Liver (tissue), 9 donors: ENCODE data around the gene PTPN14. TPM values are rescaled to one million over a fixed set of nuclear protein-coding genes. Genes with fewer than 3 reads are reported as not detected.
"Not testable (repeated sequence)": the region's sequence is repeated elsewhere in the genome, so short reads cannot be mapped to it uniquely, and the experiment has no call there.

Source experiments
- DNase-seq: peaks from one replicate; pipeline ENCODE4 v3.0.0-alpha.2; 2017; ENCODE audit warnings: low spot score
- H3K27ac ChIP-seq, 2 donors: one replicate each; pipeline ENCODE4 v1.7.0; 2013; ENCODE audit warnings: inconsistent platforms in 2 of 2, low read length in 2 of 2, control low read depth in 1 of 2, low read depth in 1 of 2, mild to moderate bottlenecking in 1 of 2
- H3K27me3 ChIP-seq, 4 donors: one replicate each; pipeline versions ENCODE4 v1.6.1 to v1.7.0; 2013; ENCODE audit warnings: low read length in 3 of 4, inconsistent platforms in 1 of 4, mild to moderate bottlenecking in 1 of 4, moderate library complexity in 1 of 4; ENCODE audit not compliant: control insufficient read depth in 4 of 4, insufficient read depth in 4 of 4
- H3K36me3 ChIP-seq, 4 donors: one replicate each; pipeline versions ENCODE4 v1.6.1 to v1.7.0; 2013; ENCODE audit warnings: low read length in 3 of 4, mild to moderate bottlenecking in 3 of 4, low read depth in 1 of 4, moderate library complexity in 1 of 4; ENCODE audit not compliant: control insufficient read depth in 4 of 4, insufficient read depth in 3 of 4
- H3K4me1 ChIP-seq, 4 donors: one replicate each; pipeline versions ENCODE4 v1.6.1 to v1.7.0; 2013; ENCODE audit warnings: low read length in 3 of 4, mild to moderate bottlenecking in 3 of 4, moderate library complexity in 1 of 4; ENCODE audit not compliant: control insufficient read depth in 4 of 4, insufficient read depth in 4 of 4
- H3K4me3 ChIP-seq, 3 donors: one replicate each; pipeline versions ENCODE4 v1.6.1 to v1.7.0; 2013; ENCODE audit warnings: low read length in 3 of 3, control low read depth in 1 of 3, low read depth in 1 of 3, mild to moderate bottlenecking in 1 of 3
- H3K9ac ChIP-seq, 2 donors: one replicate each; pipeline ENCODE4 v1.7.0; 2013; ENCODE audit warnings: low read length in 2 of 2, mild to moderate bottlenecking in 2 of 2, moderate library complexity in 2 of 2, control low read depth in 1 of 2, low read depth in 1 of 2
- H3K9me3 ChIP-seq, 4 donors: one replicate each; pipeline versions ENCODE4 v1.6.1 to v1.7.0; 2013; ENCODE audit warnings: low read length in 3 of 4; ENCODE audit not compliant: control insufficient read depth in 4 of 4
- EGR1 ChIP-seq, 2 donors: IDR thresholded peaks; 2 replicates each; pipeline ENCODE4 v1.6.1; 2016 to 2018; ENCODE audit warnings: antibody characterized with exemption in 2 of 2, low read depth in 2 of 2
- FOXA2 ChIP-seq: IDR thresholded peaks from 2 replicates; pipeline ENCODE4 v1.6.1; 2016; ENCODE audit warnings: antibody characterized with exemption
- HNF4A ChIP-seq, 2 donors: conservative IDR thresholded peaks; 2 replicates each; pipeline ENCODE4 v1.6.1; 2016; ENCODE audit warnings: antibody characterized with exemption in 2 of 2, mild to moderate bottlenecking in 2 of 2
- HNF4G ChIP-seq: IDR thresholded peaks from 2 replicates; pipeline ENCODE4 v1.6.1; 2016; ENCODE audit warnings: antibody characterized with exemption
- NR2F2 ChIP-seq: IDR thresholded peaks from 2 replicates; pipeline ENCODE4 v1.6.1; 2016; ENCODE audit warnings: antibody characterized with exemption
- RAD21 ChIP-seq, 2 donors: IDR thresholded peaks; 2 replicates each; pipeline ENCODE4 v1.6.1; 2016; ENCODE audit warnings: antibody characterized with exemption in 2 of 2, mild to moderate bottlenecking in 2 of 2
- RXRA ChIP-seq, 2 donors: IDR thresholded peaks; 2 replicates each; pipeline ENCODE4 v1.6.1; 2017 to 2018; ENCODE audit warnings: antibody characterized with exemption in 2 of 2, mild to moderate bottlenecking in 1 of 2
- SP1 ChIP-seq: IDR thresholded peaks from 2 replicates; pipeline ENCODE4 v1.6.1; 2018; ENCODE audit warnings: antibody characterized with exemption, mild to moderate bottlenecking
- WGBS: extraction: QIAGEN DNeasy Blood & Tissue Kit; methylation state at CpG from one replicate; pipeline ENCODE4 v1.1.7; 2013; 5-methylcytosine and 5-hydroxymethylcytosine counted together
- polyA plus RNA-seq, 2 donors: library from polyadenylated mRNA; stranded (reverse) in 1 of 2; unstranded in 1 of 2; fragments of 200-250 nt in 1 of 2; fragments of >200 nt in 1 of 2; fragmentation: Nextera tagmentation in 1 of 2; extraction: Ambion mirVana in 1 of 2; gene quantifications; one replicate each; pipeline versions ENCODE4 v1.2.1 to v1.2.3, GENCODE V29; 2013 to 2015
- total RNA-seq, 2 donors: library from RNA; depleted of rRNA; stranded (reverse); fragments of >200 nt; gene quantifications; one replicate each; pipeline ENCODE4 v1.2.3, GENCODE V29; 2014
- TF ChIP-seq, protein P1 (sequence below): IDR thresholded peaks from 2 replicates; pipeline ENCODE4 v1.6.1; 2016; ENCODE audit warnings: antibody characterized with exemption
- TF ChIP-seq, protein P2 (sequence below): IDR thresholded peaks from 2 replicates; pipeline ENCODE4 v1.6.1; 2016; ENCODE audit warnings: antibody characterized with exemption, mild to moderate bottlenecking
- TF ChIP-seq, protein P3 (sequence below): IDR thresholded peaks from 2 replicates; pipeline ENCODE4 v1.6.1; 2016; ENCODE audit warnings: antibody characterized with exemption
- TF ChIP-seq, protein P4 (sequence below): fragments of 150-350 bp; IDR thresholded peaks from 2 replicates; pipeline ENCODE4 v1.5.1; 2017; ENCODE audit warnings: improper control_type of control experiment, low read depth, low read length; ENCODE audit not compliant: missing input control
- donor health status: healthy.
- donor health status: healthy.
- donor health status: healthy.
- donor health status: healthy.
- donor health status: healthy.

PTPN14 gene
- total and polyA plus RNA-seq, 4 donors = 0.54 to 3.2 (median 1.5) TPM

DNA sequence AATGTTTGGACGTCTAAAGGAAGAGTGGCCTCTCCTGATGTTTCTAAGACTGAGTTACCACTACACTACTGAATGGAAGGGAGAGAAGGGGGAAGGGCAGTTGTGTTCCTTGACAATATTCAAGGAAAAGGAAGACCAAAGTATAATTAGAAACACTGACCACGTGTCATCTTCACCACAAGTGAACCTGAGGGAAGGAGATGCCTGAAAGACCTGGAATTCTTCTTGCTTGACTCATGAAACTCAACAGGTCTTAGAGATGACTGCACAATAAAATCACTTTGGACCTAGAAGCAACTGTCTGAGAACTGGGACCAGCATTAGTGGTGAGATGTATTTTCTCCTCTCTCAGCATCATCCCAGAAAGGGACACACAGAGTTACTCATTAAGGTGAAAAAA lies 56.7 kb downstream of the PTPN14 start:
- no peaks in the 10 kb centered on the region for H3K36me3 ChIP-seq
- H3K4me3 ChIP-seq = no peak overlapping the region
- H3K27ac ChIP-seq = no peak overlapping the region
- DNase-seq = no peak
- 62% methylated on average over 2 of the region's 2 CpGs for WGBS
- H3K9me3 ChIP-seq = no peaks in the 10 kb centered on the region
- H3K4me1 ChIP-seq = no peaks in the 10 kb centered on the region
- no peak overlapping the region for H3K9ac ChIP-seq
- H3K27me3 ChIP-seq = peaks cover 0 to 3% (median 0%) of the 10 kb centered on the region in 4 donors
- TF ChIP-seq, protein P1, sequence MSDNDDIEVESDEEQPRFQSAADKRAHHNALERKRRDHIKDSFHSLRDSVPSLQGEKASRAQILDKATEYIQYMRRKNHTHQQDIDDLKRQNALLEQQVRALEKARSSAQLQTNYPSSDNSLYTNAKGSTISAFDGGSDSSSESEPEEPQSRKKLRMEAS = no peak
- TF ChIP-seq RXRA (IDR thresholded peaks at IDR 0.05) = no peak
- TF ChIP-seq HNF4G = no peak

DNA sequence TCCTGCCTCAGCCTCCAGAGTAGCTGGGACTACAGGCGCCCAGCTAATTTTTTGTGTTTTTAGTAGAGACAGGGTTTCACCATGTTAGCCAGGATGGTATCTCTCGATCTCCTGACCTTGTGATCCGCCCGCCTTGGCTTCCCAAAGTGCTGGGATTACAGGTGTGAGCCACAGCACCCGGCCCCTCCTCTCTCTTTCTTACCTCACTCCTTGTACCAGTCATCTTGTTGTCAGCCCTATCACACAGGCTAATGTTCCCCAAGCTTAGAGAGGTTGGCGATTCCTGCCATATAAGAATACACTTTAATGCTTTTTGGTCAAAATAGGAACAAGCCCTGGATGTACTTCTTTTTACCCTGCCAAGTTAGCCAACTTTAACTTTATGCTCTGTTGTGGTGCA lies 57.2 kb downstream of the PTPN14 start:
- not testable (repeated sequence) for H3K4me1 ChIP-seq, H3K27me3 ChIP-seq, H3K9ac ChIP-seq, H3K27ac ChIP-seq, H3K9me3 ChIP-seq, H3K4me3 ChIP-seq, DNase-seq, H3K36me3 ChIP-seq
- WGBS = 92% methylated on average over 6 of the region's 6 CpGs

DNA sequence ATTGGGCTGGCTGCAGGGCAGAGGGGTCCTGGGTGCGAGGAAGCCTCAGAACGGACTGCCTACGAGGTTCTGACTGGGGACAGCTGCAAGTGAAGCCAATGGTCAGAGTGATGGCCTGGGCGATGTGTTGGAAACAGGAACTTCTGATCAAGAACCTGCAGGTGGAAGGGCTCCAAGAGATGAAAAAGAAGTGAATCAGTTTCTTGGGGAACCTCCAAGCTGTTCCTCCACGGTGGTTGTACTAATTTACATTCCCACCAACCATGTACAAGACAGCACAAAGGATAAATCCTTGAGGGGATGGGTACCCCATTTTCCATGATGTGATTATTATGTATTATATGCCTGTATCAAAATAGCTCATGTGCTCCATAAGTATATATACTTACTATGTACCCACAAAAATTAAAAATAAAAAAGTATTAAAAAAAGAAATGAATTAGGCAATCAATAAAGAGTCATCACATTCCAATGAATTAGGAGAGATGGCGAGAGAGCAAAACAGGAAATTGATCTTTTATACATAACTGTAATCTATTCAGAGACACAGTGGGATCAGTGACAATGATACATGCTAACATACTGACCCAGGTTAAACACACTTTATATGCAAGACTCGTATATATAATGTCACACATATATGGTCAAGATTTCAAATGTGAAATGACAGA lies 58.1 kb downstream of the PTPN14 start:
- TF ChIP-seq EGR1 (IDR thresholded peaks at IDR 0.05; ENCODE audit: low read depth in 2 of 2) (no peak), HNF4G (no peak), HNF4A (conservative IDR thresholded peaks at IDR 0.05) (no peak), SP1 (no peak), RAD21 (IDR thresholded peaks at IDR 0.05) (no peak), RXRA (IDR thresholded peaks at IDR 0.05) (no peak), FOXA2 (no peak), NR2F2 (no peak)
- TF ChIP-seq, protein P2, sequence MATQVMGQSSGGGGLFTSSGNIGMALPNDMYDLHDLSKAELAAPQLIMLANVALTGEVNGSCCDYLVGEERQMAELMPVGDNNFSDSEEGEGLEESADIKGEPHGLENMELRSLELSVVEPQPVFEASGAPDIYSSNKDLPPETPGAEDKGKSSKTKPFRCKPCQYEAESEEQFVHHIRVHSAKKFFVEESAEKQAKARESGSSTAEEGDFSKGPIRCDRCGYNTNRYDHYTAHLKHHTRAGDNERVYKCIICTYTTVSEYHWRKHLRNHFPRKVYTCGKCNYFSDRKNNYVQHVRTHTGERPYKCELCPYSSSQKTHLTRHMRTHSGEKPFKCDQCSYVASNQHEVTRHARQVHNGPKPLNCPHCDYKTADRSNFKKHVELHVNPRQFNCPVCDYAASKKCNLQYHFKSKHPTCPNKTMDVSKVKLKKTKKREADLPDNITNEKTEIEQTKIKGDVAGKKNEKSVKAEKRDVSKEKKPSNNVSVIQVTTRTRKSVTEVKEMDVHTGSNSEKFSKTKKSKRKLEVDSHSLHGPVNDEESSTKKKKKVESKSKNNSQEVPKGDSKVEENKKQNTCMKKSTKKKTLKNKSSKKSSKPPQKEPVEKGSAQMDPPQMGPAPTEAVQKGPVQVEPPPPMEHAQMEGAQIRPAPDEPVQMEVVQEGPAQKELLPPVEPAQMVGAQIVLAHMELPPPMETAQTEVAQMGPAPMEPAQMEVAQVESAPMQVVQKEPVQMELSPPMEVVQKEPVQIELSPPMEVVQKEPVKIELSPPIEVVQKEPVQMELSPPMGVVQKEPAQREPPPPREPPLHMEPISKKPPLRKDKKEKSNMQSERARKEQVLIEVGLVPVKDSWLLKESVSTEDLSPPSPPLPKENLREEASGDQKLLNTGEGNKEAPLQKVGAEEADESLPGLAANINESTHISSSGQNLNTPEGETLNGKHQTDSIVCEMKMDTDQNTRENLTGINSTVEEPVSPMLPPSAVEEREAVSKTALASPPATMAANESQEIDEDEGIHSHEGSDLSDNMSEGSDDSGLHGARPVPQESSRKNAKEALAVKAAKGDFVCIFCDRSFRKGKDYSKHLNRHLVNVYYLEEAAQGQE = no peak
- TF ChIP-seq, protein P3, sequence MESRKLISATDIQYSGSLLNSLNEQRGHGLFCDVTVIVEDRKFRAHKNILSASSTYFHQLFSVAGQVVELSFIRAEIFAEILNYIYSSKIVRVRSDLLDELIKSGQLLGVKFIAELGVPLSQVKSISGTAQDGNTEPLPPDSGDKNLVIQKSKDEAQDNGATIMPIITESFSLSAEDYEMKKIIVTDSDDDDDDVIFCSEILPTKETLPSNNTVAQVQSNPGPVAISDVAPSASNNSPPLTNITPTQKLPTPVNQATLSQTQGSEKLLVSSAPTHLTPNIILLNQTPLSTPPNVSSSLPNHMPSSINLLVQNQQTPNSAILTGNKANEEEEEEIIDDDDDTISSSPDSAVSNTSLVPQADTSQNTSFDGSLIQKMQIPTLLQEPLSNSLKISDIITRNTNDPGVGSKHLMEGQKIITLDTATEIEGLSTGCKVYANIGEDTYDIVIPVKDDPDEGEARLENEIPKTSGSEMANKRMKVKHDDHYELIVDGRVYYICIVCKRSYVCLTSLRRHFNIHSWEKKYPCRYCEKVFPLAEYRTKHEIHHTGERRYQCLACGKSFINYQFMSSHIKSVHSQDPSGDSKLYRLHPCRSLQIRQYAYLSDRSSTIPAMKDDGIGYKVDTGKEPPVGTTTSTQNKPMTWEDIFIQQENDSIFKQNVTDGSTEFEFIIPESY = no peak
- TF ChIP-seq, protein P4, sequence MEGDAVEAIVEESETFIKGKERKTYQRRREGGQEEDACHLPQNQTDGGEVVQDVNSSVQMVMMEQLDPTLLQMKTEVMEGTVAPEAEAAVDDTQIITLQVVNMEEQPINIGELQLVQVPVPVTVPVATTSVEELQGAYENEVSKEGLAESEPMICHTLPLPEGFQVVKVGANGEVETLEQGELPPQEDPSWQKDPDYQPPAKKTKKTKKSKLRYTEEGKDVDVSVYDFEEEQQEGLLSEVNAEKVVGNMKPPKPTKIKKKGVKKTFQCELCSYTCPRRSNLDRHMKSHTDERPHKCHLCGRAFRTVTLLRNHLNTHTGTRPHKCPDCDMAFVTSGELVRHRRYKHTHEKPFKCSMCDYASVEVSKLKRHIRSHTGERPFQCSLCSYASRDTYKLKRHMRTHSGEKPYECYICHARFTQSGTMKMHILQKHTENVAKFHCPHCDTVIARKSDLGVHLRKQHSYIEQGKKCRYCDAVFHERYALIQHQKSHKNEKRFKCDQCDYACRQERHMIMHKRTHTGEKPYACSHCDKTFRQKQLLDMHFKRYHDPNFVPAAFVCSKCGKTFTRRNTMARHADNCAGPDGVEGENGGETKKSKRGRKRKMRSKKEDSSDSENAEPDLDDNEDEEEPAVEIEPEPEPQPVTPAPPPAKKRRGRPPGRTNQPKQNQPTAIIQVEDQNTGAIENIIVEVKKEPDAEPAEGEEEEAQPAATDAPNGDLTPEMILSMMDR = no peak
- TF ChIP-seq, protein P1 = no peak
- Histone ChIP-seq H3K9me3 (no peaks in the 10 kb centered on the region), H3K4me3 (no peak overlapping the region), H3K9ac (no peak overlapping the region), H3K36me3 (no peaks in the 10 kb centered on the region), H3K27me3 (peaks cover 0 to 3% (median 0%) of the 10 kb centered on the region in 4 donors), H3K4me1 (no peaks in the 10 kb centered on the region), H3K27ac (no peak overlapping the region)
- 85% methylated on average over 7 of the region's 7 CpGs for WGBS
- no peak for DNase-seq
